Adrenal gland (tissue), 5 donors: ENCODE measurements around the gene PCNX4.

Experiments
- CTCF ChIP-seq, 6 experiments: fragments of 450-650 bp in 4 of 6; fragments of 200-600 bp in 2 of 6; sonication (generic) in 1 of 6; IDR thresholded peaks; 1 replicate in 5 of 6; 2 replicates in 1 of 6; pipeline versions ENCODE4 v1.5.1 to v1.8.0; 2016 to 2021; ENCODE audit warnings: antibody characterized with exemption in 6 of 6, mild to moderate bottlenecking in 2 of 6, moderate library complexity in 1 of 6
- POLR2A ChIP-seq, 2 donors: fragments of 450-650 bp; IDR thresholded peaks; one replicate each; pipeline ENCODE4 v1.6.1; 2017; ENCODE audit warnings: antibody characterized with exemption in 2 of 2, mild to moderate bottlenecking in 2 of 2, moderate library complexity in 1 of 2
- donor health status: DM: no; HTN: no; CAD: no.

GRCh38 chr14:60101786-60102185, 10.1 kb downstream of the PCNX4 start:
- TF ChIP-seq CTCF (IDR thresholded peaks at IDR 0.05) (no peak), POLR2A (IDR thresholded peaks at IDR 0.05) (no peak)
